GM19324 (cell line): ENCODE measurements around the gene TMEM33.

Experiments used
- ATAC-seq: cut with Tn5 transposase; IDR thresholded peaks from one replicate; pipeline ENCODE4 v1.9.1; 2021; ENCODE audit warnings: mild to moderate bottlenecking, moderate library complexity; ENCODE audit not compliant: unreplicated experiment, low FRiP score

TMEM33 gene

DNA sequence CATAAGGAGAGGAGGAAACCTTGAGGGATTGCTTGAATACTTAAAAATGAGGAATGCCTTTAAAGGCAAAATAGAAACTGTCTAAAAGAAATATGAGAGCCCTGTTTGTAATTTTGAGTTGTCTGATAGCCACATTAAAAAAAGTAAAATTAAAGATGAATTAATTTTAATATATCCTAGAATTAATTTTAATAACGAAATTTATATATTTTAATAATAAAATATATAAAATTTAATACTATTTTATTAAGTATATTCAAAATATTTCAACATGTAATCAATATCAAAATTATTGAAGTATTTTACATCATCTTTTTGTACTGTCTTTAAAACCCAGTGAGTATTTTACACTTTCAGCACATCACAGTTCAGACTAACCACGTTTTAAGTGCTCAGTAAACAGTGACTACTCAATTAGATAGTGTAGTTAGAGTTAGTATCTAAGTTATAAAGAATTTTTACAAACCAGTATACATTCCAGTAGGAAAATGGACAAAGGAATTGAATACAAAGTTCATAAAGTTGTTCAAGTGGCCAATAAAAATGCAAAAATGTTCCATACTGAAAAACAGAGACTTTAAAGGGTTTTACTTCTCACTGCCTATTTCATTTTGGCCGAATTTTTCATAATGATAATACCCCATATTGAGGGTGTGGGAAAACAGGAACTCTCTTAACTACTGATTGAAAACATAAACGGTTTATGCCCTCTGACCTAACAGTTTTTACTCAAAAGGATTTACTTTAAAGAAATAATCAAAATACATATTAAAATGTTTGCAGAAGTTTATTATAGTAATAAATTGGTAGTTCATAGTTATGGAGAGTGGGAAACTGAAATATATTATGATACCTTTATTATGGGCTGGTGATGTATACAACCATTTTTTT is 58.0 kb downstream of the TMEM33 start:
- no peak for ATAC-seq

GRCh38 chr4:41994461-41994985 is 59.3 kb downstream of the TMEM33 start:
- no peak for ATAC-seq

DNA sequence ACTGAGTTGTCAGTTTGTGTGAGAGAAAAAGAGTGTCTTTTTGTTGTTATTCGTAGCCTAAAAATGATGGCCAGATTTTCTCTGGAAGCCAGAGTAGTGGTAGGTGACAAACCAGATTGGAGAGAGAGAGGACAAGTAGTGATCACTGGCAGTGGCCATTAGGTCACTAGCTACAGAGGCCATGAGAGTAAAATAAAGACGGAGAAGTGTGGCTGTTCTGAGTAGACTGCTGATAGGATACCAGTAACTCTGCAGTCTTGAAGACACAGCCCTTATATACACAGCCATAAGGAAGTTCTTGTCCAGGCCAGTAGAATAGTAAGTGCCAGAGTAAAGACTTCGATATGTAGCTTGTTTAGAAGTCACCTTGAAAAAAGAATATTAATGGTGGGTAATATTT is 62.8 kb downstream of the TMEM33 start:
- no peak for ATAC-seq

- no peak for ATAC-seq
Measured at GRCh38 chr4:41999321-41999720, 64.1 kb downstream of the TMEM33 start.

- ATAC-seq, result no peak
Measured at GRCh38 chr4:42008011-42008786, 73.0 kb downstream of the TMEM33 start.
